NCI-H524 (cell line): Measurements from ENCODE around the gene C17orf50.
"Not testable (repeated sequence)": the region's sequence is repeated elsewhere in the genome, so short reads cannot be mapped to it uniquely, and the experiment has no call there.

Source experiments
- DNase-seq, 2 experiments: peaks; one replicate each; lab custom pipeline; 2025; lab: John Stamatoyannopoulos, UW

The C17orf50 gene

GRCh38 chr17:35734396-35734795, 26.3 kb upstream of the C17orf50 start:
- DNase-seq: no peak

- no peak for DNase-seq
These were observed 25.5 kb upstream of the C17orf50 start for GRCh38 chr17:35735036-35735805.

- DNase-seq: no peak
These were observed 24.5 kb upstream of the C17orf50 start for GRCh38 chr17:35736236-35736635.

GRCh38 chr17:35738519-35739133, 22.1 kb upstream of the C17orf50 start:
- DNase-seq: no peak

GRCh38 chr17:35740216-35740615, 20.5 kb upstream of the C17orf50 start:
- DNase-seq: no peak

- DNase-seq: no peak
These were observed 19.4 kb upstream of the C17orf50 start for GRCh38 chr17:35740997-35741931.

- no peak for DNase-seq
These were observed 18.2 kb upstream of the C17orf50 start for GRCh38 chr17:35742496-35742895.

- no peak for DNase-seq
These were observed 17.7 kb upstream of the C17orf50 start for GRCh38 chr17:35742896-35743477.

GRCh38 chr17:35743626-35744328, 16.9 kb upstream of the C17orf50 start:
- no peak for DNase-seq

- no peak for DNase-seq
These were observed 15.9 kb upstream of the C17orf50 start for GRCh38 chr17:35744830-35745229.

- DNase-seq: no peak
These were observed 15.4 kb upstream of the C17orf50 start for GRCh38 chr17:35745246-35745645.

GRCh38 chr17:35745749-35746320, 14.9 kb upstream of the C17orf50 start:
- DNase-seq: no peak

- peak; percentile 19 to 75 for DNase-seq
These were observed 13.1 kb upstream of the C17orf50 start for GRCh38 chr17:35747540-35748017.

- DNase-seq: no peak
These were observed 12.3 kb upstream of the C17orf50 start for GRCh38 chr17:35748341-35748841.

- DNase-seq: no peak
These were observed 11.7 kb upstream of the C17orf50 start for GRCh38 chr17:35748979-35749378.

- DNase-seq: peak in 1 of 2 experiments; percentile 38
These were observed 10.9 kb upstream of the C17orf50 start for GRCh38 chr17:35749560-35750412.

GRCh38 chr17:35750526-35751395, 9.9 kb upstream of the C17orf50 start:
- DNase-seq: no peak

- DNase-seq: not testable (repeated sequence)
These were observed 9.1 kb upstream of the C17orf50 start for GRCh38 chr17:35751541-35751940.

- no peak for DNase-seq
These were observed 8.2 kb upstream of the C17orf50 start for GRCh38 chr17:35752471-35752870.
